Lung (tissue), 5 donors: Measurements from ENCODE around the gene GNAS-AS1. TPM values are rescaled to one million over a fixed set of nuclear protein-coding genes. Genes with fewer than 3 reads are reported as not detected.

Experiments used
- polyA plus RNA-seq, 2 donors: library from polyadenylated mRNA; stranded (reverse); fragments of 200-250 nt; gene quantifications; one replicate each; pipeline ENCODE4 v1.2.1, GENCODE V29; 2013
- small RNA-seq: library from RNA; depleted of rRNA; stranded (forward); fragments of <200 nt; gene quantifications from one replicate; pipeline ENCODE3, GENCODE V24; 2014; ENCODE audit warnings: low replicate concordance
- total RNA-seq, 2 donors: library from RNA; depleted of rRNA in 1 of 2; stranded (reverse); fragments of >200 nt in 1 of 2; gene quantifications; one replicate each; pipeline ENCODE4 v1.2.1, GENCODE V29; 2014 to 2021
- donor health status: Bipolar disorder and iron deficiency.
- donor health status: healthy.
- donor health status: DM: yes; HTN: yes; CAD: no.

Gene GNAS-AS1
- total and polyA plus RNA-seq, 4 donors: 0.07 to 1.9 (median 0.74) TPM

Small RNAs within 50 kb of the gene (small RNA-seq; reads per million reads assigned to genes)
- gene MIR298: not detected
- not detected for gene RF02127
- gene RF02128: not detected
- not detected for gene RF02130
- gene RF02131: not detected

Other genes starting within 250 kb of the GNAS-AS1 start
- gene STX16, start 199.6 kb downstream of the GNAS-AS1 start, total RNA-seq: 10 to 100 TPM; 51.9 to 85.2 TPM
- gene STX16, start 199.6 kb downstream of the GNAS-AS1 start, polyA plus RNA-seq: 10 to 100 TPM; 37.1 to 42.0 TPM
- gene NPEPL1, start 158.1 kb downstream of the GNAS-AS1 start, total RNA-seq: 10 to 100 TPM; 24.3 to 46.2 TPM
- gene NPEPL1, start 158.1 kb downstream of the GNAS-AS1 start, polyA plus RNA-seq: 10 to 100 TPM; 36.4 to 46.0 TPM
- 1,000 to 10,000 TPM in 1 of 2 donors, 100 to 1,000 TPM in 1; 763 to 1,010 TPM for gene GNAS, start 1.8 kb upstream of the GNAS-AS1 start, total RNA-seq
- gene GNAS, start 1.8 kb upstream of the GNAS-AS1 start, polyA plus RNA-seq: 1,000 to 10,000 TPM in 1 of 2 donors, 100 to 1,000 TPM in 1; 638 to 1,238 TPM
- 10 to 100 TPM; 46.4 to 93.9 TPM for gene NELFCD, start 130.4 kb upstream of the GNAS-AS1 start, total RNA-seq
- gene NELFCD, start 130.4 kb upstream of the GNAS-AS1 start, polyA plus RNA-seq: 10 to 100 TPM; 31.5 to 38.3 TPM
- gene CTSZ, start 156.4 kb upstream of the GNAS-AS1 start, total RNA-seq: 100 to 1,000 TPM; 105 to 393 TPM
- gene CTSZ, start 156.4 kb upstream of the GNAS-AS1 start, polyA plus RNA-seq: 100 to 1,000 TPM; 189 to 558 TPM
- 1 to 10 TPM in 1 of 2 donors, under 1 TPM in 1; 0.64 to 6.6 TPM for gene TUBB1, start 168.5 kb upstream of the GNAS-AS1 start, total RNA-seq
- gene TUBB1, start 168.5 kb upstream of the GNAS-AS1 start, polyA plus RNA-seq: 1 to 10 TPM in 1 of 2 donors, under 1 TPM in 1; 0.87 to 6.8 TPM
- 10 to 100 TPM; 18.4 to 74.3 TPM for gene ATP5F1E, start 181.4 kb upstream of the GNAS-AS1 start, total RNA-seq
- gene ATP5F1E, start 181.4 kb upstream of the GNAS-AS1 start, polyA plus RNA-seq: 10 to 100 TPM; 53.9 to 88.8 TPM
- gene PRELID3B, start 191.9 kb upstream of the GNAS-AS1 start, total RNA-seq: 10 to 100 TPM; 48.7 to 61.1 TPM
- gene PRELID3B, start 191.9 kb upstream of the GNAS-AS1 start, polyA plus RNA-seq: 10 to 100 TPM; 19.9 to 33.7 TPM